H9 (cell line): Measurements from ENCODE around the gene ROPN1. TPM values are rescaled to one million over a fixed set of nuclear protein-coding genes. Genes with fewer than 3 reads are reported as not detected.

Experiments
- DNase-seq: peaks from one replicate; pipeline ENCODE4 v3.0.0-alpha.2; 2017
- H2AFZ ChIP-seq: one replicate; pipeline ENCODE4 v1.6.1; 2013; ENCODE audit warnings: mild to moderate bottlenecking, low read length, control low read depth, moderate library complexity
- H2AK5ac ChIP-seq: 2 replicates; pipeline ENCODE4 v1.6.1; 2013; ENCODE audit warnings: low read length, control low read depth, mixed read lengths; ENCODE audit not compliant: insufficient read length
- H2BK120ac ChIP-seq: one replicate; pipeline ENCODE4 v1.6.1; 2013; ENCODE audit warnings: low read depth, mild to moderate bottlenecking, low read length, control low read depth, inconsistent platforms; ENCODE audit not compliant: poor library complexity, severe bottlenecking
- H2BK12ac ChIP-seq: 2 replicates; pipeline ENCODE4 v1.6.1; 2013; ENCODE audit warnings: low read length, control low read depth, mixed read lengths, low read depth; ENCODE audit not compliant: insufficient read length
- H2BK15ac ChIP-seq: 2 replicates; pipeline ENCODE4 v1.6.1; 2013; ENCODE audit warnings: low read depth, low read length, control low read depth
- H2BK20ac ChIP-seq: one replicate; pipeline ENCODE4 v1.6.1; 2013; ENCODE audit warnings: low read depth, mild to moderate bottlenecking, low read length, control low read depth, inconsistent platforms; ENCODE audit not compliant: poor library complexity, severe bottlenecking
- H2BK5ac ChIP-seq: 2 replicates; pipeline ENCODE4 v1.6.1; 2013; ENCODE audit warnings: low read length, control low read depth, mixed read lengths; ENCODE audit not compliant: insufficient read length
- H3K14ac ChIP-seq: 2 replicates; pipeline ENCODE4 v1.6.1; 2013; ENCODE audit warnings: low read length, control low read depth; ENCODE audit not compliant: insufficient read depth
- H3K18ac ChIP-seq: 2 replicates; pipeline ENCODE4 v1.6.1; 2013; ENCODE audit warnings: low read depth, mild to moderate bottlenecking, mixed read lengths, low read length, control low read depth; ENCODE audit not compliant: insufficient read length
- H3K23ac ChIP-seq: 2 replicates; pipeline ENCODE4 v1.6.1; 2013; ENCODE audit warnings: low read length, control low read depth, mixed read lengths, low read depth; ENCODE audit not compliant: insufficient read length
- H3K23me2 ChIP-seq: 2 replicates; pipeline ENCODE4 v1.6.1; 2013; ENCODE audit warnings: low read depth, mild to moderate bottlenecking, mixed read lengths, low read length, control low read depth; ENCODE audit not compliant: insufficient read length, poor library complexity, severe bottlenecking
- H3K27ac ChIP-seq: 2 replicates; pipeline ENCODE4 v1.5.1; 2013; ENCODE audit warnings: low read length, control low read depth, mixed read lengths, low read depth; ENCODE audit not compliant: insufficient read length
- H3K27me3 ChIP-seq: 2 replicates; pipeline ENCODE4 v1.6.1; 2013; ENCODE audit warnings: low read length, control low read depth, inconsistent platforms; ENCODE audit not compliant: insufficient read depth
- H3K4ac ChIP-seq: 2 replicates; pipeline ENCODE4 v1.6.1; 2013; ENCODE audit warnings: low read depth, mild to moderate bottlenecking, control low read depth, inconsistent platforms, low read length, moderate library complexity
- H3K4me1 ChIP-seq: 2 replicates; pipeline ENCODE4 v1.6.1; 2013; ENCODE audit warnings: low read length, control low read depth, inconsistent platforms; ENCODE audit not compliant: insufficient read depth
- H3K4me2 ChIP-seq: 2 replicates; pipeline ENCODE4 v1.6.1; 2013; ENCODE audit warnings: low read length, control low read depth, mixed read lengths; ENCODE audit not compliant: insufficient read length, insufficient read depth
- H3K56ac ChIP-seq: 2 replicates; pipeline ENCODE4 v1.6.1; 2013; ENCODE audit warnings: low read depth, mild to moderate bottlenecking, mixed read lengths, low read length, control low read depth; ENCODE audit not compliant: insufficient read length
- H3K79me1 ChIP-seq: 2 replicates; pipeline ENCODE4 v1.6.1; 2013; ENCODE audit warnings: low read depth, mild to moderate bottlenecking, moderate library complexity, low read length, control low read depth, inconsistent platforms; ENCODE audit not compliant: insufficient read depth, poor library complexity, severe bottlenecking
- H3K79me2 ChIP-seq: 2 replicates; pipeline ENCODE4 v1.6.1; 2013; ENCODE audit warnings: low read length, control low read depth, inconsistent platforms; ENCODE audit not compliant: insufficient read depth
- H3K9ac ChIP-seq: 2 replicates; pipeline ENCODE4 v1.6.1; 2013; ENCODE audit warnings: low read length, control low read depth, mixed read lengths; ENCODE audit not compliant: insufficient read length; ENCODE audit errors: extremely low read depth
- H3K9me3 ChIP-seq: one replicate; pipeline ENCODE4 v1.6.1; 2013; ENCODE audit warnings: low read depth, low read length, inconsistent platforms; ENCODE audit not compliant: control insufficient read depth
- H3T11ph ChIP-seq: one replicate; pipeline ENCODE4 v1.6.1; 2013; ENCODE audit warnings: mild to moderate bottlenecking, low read length, control low read depth, inconsistent platforms
- H4K20me1 ChIP-seq: one replicate; pipeline ENCODE4 v1.6.1; 2013; ENCODE audit not compliant: control insufficient read depth, insufficient read length, insufficient read depth
- H4K5ac ChIP-seq: 2 replicates; pipeline ENCODE4 v1.6.1; 2013; ENCODE audit warnings: low read depth, mild to moderate bottlenecking, mixed read lengths, low read length, control low read depth; ENCODE audit not compliant: insufficient read length
- H4K8ac ChIP-seq: replicated peaks from 2 replicates; pipeline ENCODE4 v1.6.1; 2013; ENCODE audit warnings: low read length, control low read depth, mixed read lengths, low read depth; ENCODE audit not compliant: insufficient read length
- H4K91ac ChIP-seq: 2 replicates; pipeline ENCODE4 v1.6.1; 2013; ENCODE audit warnings: low read depth, mild to moderate bottlenecking, moderate library complexity, mixed read lengths, low read length, control low read depth; ENCODE audit not compliant: insufficient read length
- H3K27ac Mint-ChIP-seq, 3 experiments: 2 replicates in 2 of 3; 3 replicates in 1 of 3; pipeline ENCODE4 v1.8.0; 2020 to 2021; ENCODE audit warnings: mixed read lengths in 3 of 3, mild to moderate bottlenecking in 1 of 3, moderate library complexity in 1 of 3
- H3K27me3 Mint-ChIP-seq: 2 replicates; pipeline ENCODE4 v1.8.0; 2021; ENCODE audit warnings: low read depth, mild to moderate bottlenecking, moderate library complexity, mixed read lengths
- H3K36me3 Mint-ChIP-seq, 3 experiments: 2 replicates in 2 of 3; 3 replicates in 1 of 3; pipeline ENCODE4 v1.8.0; 2020 to 2021; ENCODE audit warnings: low read depth in 3 of 3, mixed read lengths in 3 of 3; ENCODE audit not compliant: insufficient read depth in 1 of 3
- H3K4me1 Mint-ChIP-seq, 2 experiments: 2 replicates each; pipeline ENCODE4 v1.8.0; 2020; ENCODE audit warnings: mixed read lengths in 2 of 2
- H3K4me3 Mint-ChIP-seq, 2 experiments: 2 replicates in 1 of 2; 3 replicates in 1 of 2; pipeline ENCODE4 v1.8.0; 2020 to 2021; ENCODE audit warnings: mild to moderate bottlenecking in 2 of 2, mixed read lengths in 2 of 2, moderate library complexity in 1 of 2
- H3K9me3 Mint-ChIP-seq, 2 experiments: 2 replicates in 1 of 2; 3 replicates in 1 of 2; pipeline ENCODE4 v1.8.0; 2020; ENCODE audit warnings: mild to moderate bottlenecking in 2 of 2, mixed read lengths in 2 of 2, moderate library complexity in 1 of 2
- CTCF ChIP-seq: fragments of 200-600 bp; sonication (generic); conservative IDR thresholded peaks from 3 replicates; pipeline ENCODE4 v1.8.0; 2021; ENCODE audit warnings: antibody characterized with exemption, mild to moderate bottlenecking
- WGBS: extraction: QIAGEN DNeasy Blood & Tissue Kit; methylation state at CpG from one replicate; pipeline ENCODE4 v1.1.7; 2013; ENCODE audit warnings: missing lambda C conversion rate, low lambda C conversion rate, mixed read lengths; ENCODE audit not compliant: insufficient read length; ENCODE audit errors: extremely low coverage; 5-methylcytosine and 5-hydroxymethylcytosine counted together
- total RNA-seq: library from RNA; stranded (reverse); gene quantifications from 2 replicates; pipeline ENCODE4 v1.2.1, GENCODE V29; 2021

ROPN1 gene
- total RNA-seq, 1 experiment from 2014 or later = not detected

GRCh38 chr3:124034844-124035152 lies 42.9 kb upstream of the ROPN1 start:
- Histone ChIP-seq H2BK12ac (no peak overlapping the region), H2BK5ac (no peak overlapping the region), H3K4me2 (peak overlapping the region; percentile 66), H3K14ac (no peak overlapping the region), H3K9ac (no peak overlapping the region), H4K91ac (no peak overlapping the region), H2AFZ (no peak overlapping the region), H3K4ac (no peak overlapping the region), H4K5ac (no peak overlapping the region), H2BK20ac (no peak overlapping the region), H3K79me1 (no peaks in the 10 kb centered on the region), H3K56ac (no peak overlapping the region), H2BK120ac (no peak overlapping the region), H3K27ac (no peak overlapping the region), H3K79me2 (no peaks in the 10 kb centered on the region), H3K23me2 (peaks cover 15% of the 10 kb centered on the region), H4K20me1 (no peaks in the 10 kb centered on the region), H3K18ac (no peak overlapping the region), H2AK5ac (no peak overlapping the region), H3K4me1 (0 out of 2 replicates have a peak, but pooled peaks cover 1% of the 10 kb centered on the region), H2BK15ac (no peak overlapping the region), H3K27me3 (peaks cover 21% of the 10 kb centered on the region), H3K23ac (no peak overlapping the region), H3T11ph (no peak overlapping the region), H4K8ac (no peak overlapping the region), H3K9me3 (no peaks in the 10 kb centered on the region)
- Mint-ChIP-seq H3K27ac (no peak overlapping the region), H3K9me3 (no peaks in the 10 kb centered on the region; a peak in 1 of 5 replicates), H3K36me3 (no peaks in the 10 kb centered on the region), H3K27me3 (peaks cover 26% of the 10 kb centered on the region), H3K4me1 (peaks cover 16 to 17% of the 10 kb centered on the region in 2 experiments), H3K4me3 (peak overlapping the region; percentile 66 to 84)
- DNase-seq = no peak
- TF ChIP-seq CTCF = no peak
- no CpG with 5 or more reads among the region's 1 CpG for WGBS
